ENCODE data around the gene ACACA.

The ACACA gene

GRCh38 chr17:37135576-37135975 is 271.1 kb downstream of the ACACA start:
- no peak overlapping the region for H3K9ac ChIP-seq (ENCODE audit: low read depth, low read length, poor library complexity, severe bottlenecking)
- H3K36me3 ChIP-seq (ENCODE audit: insufficient read depth, low read length): no peaks in the 10 kb centered on the region; the same call in 1 of the 2 replicates
- H3K27me3 ChIP-seq (ENCODE audit: insufficient read depth, low read length, poor library complexity, severe bottlenecking): no peaks in the 10 kb centered on the region
- peaks cover 10% of the 10 kb centered on the region for H3F3A ChIP-seq (ENCODE audit: low read depth)
- no peaks in the 10 kb centered on the region for H3K9me2 ChIP-seq (replicated peaks; ENCODE audit: low read depth, low read length)
- no peak overlapping the region for H3K4me2 ChIP-seq (ENCODE audit: low read depth, low read length, poor library complexity, severe bottlenecking)
- TF ChIP-seq EZH2phosphoT487 (IDR thresholded peaks at IDR 0.05; ENCODE audit: borderline replicate concordance) (no peak), CTCF (conservative IDR thresholded peaks at IDR 0.05; ENCODE audit: low read length) (no peak)
- no peaks in the 10 kb centered on the region for H3K79me2 ChIP-seq (ENCODE audit: insufficient read depth, low read length)
- no peak overlapping the region for H3K4me3 ChIP-seq (ENCODE audit: low read length, poor library complexity, severe bottlenecking)
- H4K20me1 ChIP-seq (ENCODE audit: insufficient read depth, low read length, poor library complexity, severe bottlenecking): no peaks in the 10 kb centered on the region
- H3K4me1 ChIP-seq (ENCODE audit: insufficient read depth, low read length, poor library complexity, severe bottlenecking): peaks cover 55% of the 10 kb centered on the region
- no peak overlapping the region for H2AFZ ChIP-seq (ENCODE audit: low read length)
- no peaks in the 10 kb centered on the region for H3K9me3 ChIP-seq (ENCODE audit: insufficient read depth, low read depth, low read length)

GRCh38 chr17:37134050-37134449 is 272.6 kb downstream of the ACACA start:
- H3F3A ChIP-seq (ENCODE audit: low read depth): peaks cover 10% of the 10 kb centered on the region
- H3K79me2 ChIP-seq (ENCODE audit: insufficient read depth, low read length): no peaks in the 10 kb centered on the region
- TF ChIP-seq CTCF (conservative IDR thresholded peaks at IDR 0.05; ENCODE audit: low read length) (peak; percentile 47), EZH2phosphoT487 (IDR thresholded peaks at IDR 0.05; ENCODE audit: borderline replicate concordance) (no peak)
- peak overlapping the region; percentile 54 for H3K9ac ChIP-seq (ENCODE audit: low read depth, low read length, poor library complexity, severe bottlenecking)
- H2AFZ ChIP-seq (ENCODE audit: low read length): no peak overlapping the region
- no peaks in the 10 kb centered on the region for H3K9me2 ChIP-seq (replicated peaks; ENCODE audit: low read depth, low read length)
- H3K4me2 ChIP-seq (ENCODE audit: low read depth, low read length, poor library complexity, severe bottlenecking): peak overlapping the region; percentile 74
- peaks cover 56% of the 10 kb centered on the region for H3K4me1 ChIP-seq (ENCODE audit: insufficient read depth, low read length, poor library complexity, severe bottlenecking)
- H3K4me3 ChIP-seq (ENCODE audit: low read length, poor library complexity, severe bottlenecking): peak overlapping the region; percentile 44
- no peaks in the 10 kb centered on the region for H3K9me3 ChIP-seq (ENCODE audit: insufficient read depth, low read depth, low read length)
- peaks cover 6% of the 10 kb centered on the region; the same call in 1 of the 2 replicates for H3K36me3 ChIP-seq (ENCODE audit: insufficient read depth, low read length)
- no peaks in the 10 kb centered on the region for H3K27me3 ChIP-seq (ENCODE audit: insufficient read depth, low read length, poor library complexity, severe bottlenecking)
- no peaks in the 10 kb centered on the region for H4K20me1 ChIP-seq (ENCODE audit: insufficient read depth, low read length, poor library complexity, severe bottlenecking)

GRCh38 chr17:37133136-37133535 is 273.5 kb downstream of the ACACA start:
- peak overlapping the region; percentile 54 for H3K9ac ChIP-seq (ENCODE audit: low read depth, low read length, poor library complexity, severe bottlenecking)
- no peaks in the 10 kb centered on the region for H4K20me1 ChIP-seq (ENCODE audit: insufficient read depth, low read length, poor library complexity, severe bottlenecking)
- TF ChIP-seq CTCF (conservative IDR thresholded peaks at IDR 0.05; ENCODE audit: low read length) (no peak), EZH2phosphoT487 (IDR thresholded peaks at IDR 0.05; ENCODE audit: borderline replicate concordance) (no peak)
- peak overlapping the region; percentile 74 for H3K4me2 ChIP-seq (ENCODE audit: low read depth, low read length, poor library complexity, severe bottlenecking)
- H3K4me1 ChIP-seq (ENCODE audit: insufficient read depth, low read length, poor library complexity, severe bottlenecking): peaks cover 62% of the 10 kb centered on the region
- no peaks in the 10 kb centered on the region for H3K79me2 ChIP-seq (ENCODE audit: insufficient read depth, low read length)
- peak overlapping the region; percentile 44 for H3K4me3 ChIP-seq (ENCODE audit: low read length, poor library complexity, severe bottlenecking)
- H3K9me2 ChIP-seq (replicated peaks; ENCODE audit: low read depth, low read length): no peaks in the 10 kb centered on the region
- no peaks in the 10 kb centered on the region for H3K27me3 ChIP-seq (ENCODE audit: insufficient read depth, low read length, poor library complexity, severe bottlenecking)
- H3F3A ChIP-seq (ENCODE audit: low read depth): peaks cover 10% of the 10 kb centered on the region
- no peak overlapping the region for H2AFZ ChIP-seq (ENCODE audit: low read length)
- peaks cover 6% of the 10 kb centered on the region; the same call in 1 of the 2 replicates for H3K36me3 ChIP-seq (ENCODE audit: insufficient read depth, low read length)
- no peaks in the 10 kb centered on the region for H3K9me3 ChIP-seq (ENCODE audit: insufficient read depth, low read depth, low read length)

All from Loucy (cell line).